Measurements from ENCODE around the gene NR4A1. TPM values are rescaled to one million over a fixed set of nuclear protein-coding genes. Genes with fewer than 3 reads are reported as not detected.

The NR4A1 gene
- total and polyA plus RNA-seq, 9 of the 15 experiments (the other 6 are each of a cell fraction or from before 2014, with no cell fraction given): 0.07 to 4.7 (median 1.9) TPM; not detected in 1

DNA sequence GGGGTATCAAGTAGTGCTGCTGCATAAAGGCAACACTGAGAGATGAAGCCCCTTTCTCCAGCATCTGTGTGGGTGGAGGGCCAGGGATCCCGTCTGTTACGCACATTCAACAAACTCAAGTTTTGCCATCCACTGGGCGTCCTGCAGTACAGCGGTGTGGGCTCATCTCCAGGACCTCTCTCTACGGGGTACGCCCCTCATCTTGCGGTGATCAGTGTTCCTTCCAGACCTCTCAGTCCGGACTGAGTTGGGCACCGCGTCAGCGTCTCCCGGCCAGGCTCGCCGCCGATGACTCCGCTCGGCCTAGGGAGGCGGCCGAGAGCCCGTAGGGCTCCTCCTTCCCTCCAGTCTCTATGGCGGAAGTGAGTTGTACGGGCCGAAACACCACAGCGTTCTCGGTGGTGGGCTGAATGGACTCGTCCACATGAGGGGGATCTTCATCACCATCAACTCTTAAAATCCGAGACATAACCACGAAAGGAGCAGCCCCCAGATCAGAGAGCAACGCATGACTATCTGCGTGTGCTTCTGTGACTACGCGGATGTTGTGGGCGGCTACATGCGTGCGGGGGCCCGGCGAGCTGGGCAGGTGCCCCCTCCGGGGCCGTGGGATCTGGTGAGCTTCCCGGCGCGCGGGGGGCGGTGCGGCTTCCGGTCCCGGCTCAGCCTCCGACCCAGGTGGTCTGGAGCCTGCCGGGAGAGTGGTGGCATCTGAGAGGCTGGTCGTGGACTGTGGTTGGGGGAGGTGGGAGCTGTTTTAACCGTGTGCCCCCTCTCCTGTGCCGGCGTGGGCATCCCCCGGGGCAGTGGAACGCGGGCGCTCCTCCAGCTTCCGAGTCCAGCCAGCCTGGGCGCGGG lies 18.3 kb downstream of the NR4A1 start, which contains the start of gene ATG101 (continued):
- TF ChIP-seq, protein P1, sequence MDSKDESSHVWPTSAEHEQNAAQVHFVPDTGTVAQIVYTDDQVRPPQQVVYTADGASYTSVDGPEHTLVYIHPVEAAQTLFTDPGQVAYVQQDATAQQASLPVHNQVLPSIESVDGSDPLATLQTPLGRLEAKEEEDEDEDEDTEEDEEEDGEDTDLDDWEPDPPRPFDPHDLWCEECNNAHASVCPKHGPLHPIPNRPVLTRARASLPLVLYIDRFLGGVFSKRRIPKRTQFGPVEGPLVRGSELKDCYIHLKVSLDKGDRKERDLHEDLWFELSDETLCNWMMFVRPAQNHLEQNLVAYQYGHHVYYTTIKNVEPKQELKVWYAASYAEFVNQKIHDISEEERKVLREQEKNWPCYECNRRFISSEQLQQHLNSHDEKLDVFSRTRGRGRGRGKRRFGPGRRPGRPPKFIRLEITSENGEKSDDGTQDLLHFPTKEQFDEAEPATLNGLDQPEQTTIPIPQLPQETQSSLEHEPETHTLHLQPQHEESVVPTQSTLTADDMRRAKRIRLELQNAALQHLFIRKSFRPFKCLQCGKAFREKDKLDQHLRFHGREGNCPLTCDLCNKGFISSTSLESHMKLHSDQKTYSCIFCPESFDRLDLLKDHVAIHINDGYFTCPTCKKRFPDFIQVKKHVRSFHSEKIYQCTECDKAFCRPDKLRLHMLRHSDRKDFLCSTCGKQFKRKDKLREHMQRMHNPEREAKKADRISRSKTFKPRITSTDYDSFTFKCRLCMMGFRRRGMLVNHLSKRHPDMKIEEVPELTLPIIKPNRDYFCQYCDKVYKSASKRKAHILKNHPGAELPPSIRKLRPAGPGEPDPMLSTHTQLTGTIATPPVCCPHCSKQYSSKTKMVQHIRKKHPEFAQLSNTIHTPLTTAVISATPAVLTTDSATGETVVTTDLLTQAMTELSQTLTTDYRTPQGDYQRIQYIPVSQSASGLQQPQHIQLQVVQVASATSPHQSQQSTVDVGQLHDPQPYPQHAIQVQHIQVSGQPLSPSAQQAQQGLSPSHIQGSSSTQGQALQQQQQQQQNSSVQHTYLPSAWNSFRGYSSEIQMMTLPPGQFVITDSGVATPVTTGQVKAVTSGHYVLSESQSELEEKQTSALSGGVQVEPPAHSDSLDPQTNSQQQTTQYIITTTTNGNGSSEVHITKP (IDR thresholded peaks at IDR 0.05; ENCODE audit: partially characterized antibody): peak; percentile 100
- TF ChIP-seq, protein P2, sequence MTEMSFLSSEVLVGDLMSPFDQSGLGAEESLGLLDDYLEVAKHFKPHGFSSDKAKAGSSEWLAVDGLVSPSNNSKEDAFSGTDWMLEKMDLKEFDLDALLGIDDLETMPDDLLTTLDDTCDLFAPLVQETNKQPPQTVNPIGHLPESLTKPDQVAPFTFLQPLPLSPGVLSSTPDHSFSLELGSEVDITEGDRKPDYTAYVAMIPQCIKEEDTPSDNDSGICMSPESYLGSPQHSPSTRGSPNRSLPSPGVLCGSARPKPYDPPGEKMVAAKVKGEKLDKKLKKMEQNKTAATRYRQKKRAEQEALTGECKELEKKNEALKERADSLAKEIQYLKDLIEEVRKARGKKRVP (CRISPR knock-in tag; IDR thresholded peaks at IDR 0.05): peak; percentile 49; the same call in 1 of the 2 replicates
- peak; percentile 100 for TF ChIP-seq ATF7 (IDR thresholded peaks at IDR 0.05)
- TF ChIP-seq CBFB (CRISPR knock-in tag; IDR thresholded peaks at IDR 0.05): peak; percentile 44
- peak; percentile 59 for TF ChIP-seq ETS2 (tag; IDR thresholded peaks at IDR 0.05; ENCODE audit: borderline replicate concordance, poor library complexity, severe bottlenecking)
- TF ChIP-seq HDAC1 (IDR thresholded peaks at IDR 0.05): peak in 1 of 2 experiments; percentile 98; a peak in 2 of 4 replicates
- no peak; the same call in 1 of the 2 replicates for TF ChIP-seq TGIF2 (CRISPR knock-in tag; IDR thresholded peaks at IDR 0.05)
- no peak for TF ChIP-seq ZNF76 (CRISPR knock-in tag; IDR thresholded peaks at IDR 0.05; ENCODE audit: borderline replicate concordance)
- TF ChIP-seq, protein P3, sequence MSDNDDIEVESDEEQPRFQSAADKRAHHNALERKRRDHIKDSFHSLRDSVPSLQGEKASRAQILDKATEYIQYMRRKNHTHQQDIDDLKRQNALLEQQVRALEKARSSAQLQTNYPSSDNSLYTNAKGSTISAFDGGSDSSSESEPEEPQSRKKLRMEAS (CRISPR knock-in tag; IDR thresholded peaks at IDR 0.05): 0 out of 2 replicates have a peak, but pooled peaks have one; percentile 13
- TF ChIP-seq CXXC5 (CRISPR knock-in tag; IDR thresholded peaks at IDR 0.05): peak; percentile 92
- TF ChIP-seq, protein P4, sequence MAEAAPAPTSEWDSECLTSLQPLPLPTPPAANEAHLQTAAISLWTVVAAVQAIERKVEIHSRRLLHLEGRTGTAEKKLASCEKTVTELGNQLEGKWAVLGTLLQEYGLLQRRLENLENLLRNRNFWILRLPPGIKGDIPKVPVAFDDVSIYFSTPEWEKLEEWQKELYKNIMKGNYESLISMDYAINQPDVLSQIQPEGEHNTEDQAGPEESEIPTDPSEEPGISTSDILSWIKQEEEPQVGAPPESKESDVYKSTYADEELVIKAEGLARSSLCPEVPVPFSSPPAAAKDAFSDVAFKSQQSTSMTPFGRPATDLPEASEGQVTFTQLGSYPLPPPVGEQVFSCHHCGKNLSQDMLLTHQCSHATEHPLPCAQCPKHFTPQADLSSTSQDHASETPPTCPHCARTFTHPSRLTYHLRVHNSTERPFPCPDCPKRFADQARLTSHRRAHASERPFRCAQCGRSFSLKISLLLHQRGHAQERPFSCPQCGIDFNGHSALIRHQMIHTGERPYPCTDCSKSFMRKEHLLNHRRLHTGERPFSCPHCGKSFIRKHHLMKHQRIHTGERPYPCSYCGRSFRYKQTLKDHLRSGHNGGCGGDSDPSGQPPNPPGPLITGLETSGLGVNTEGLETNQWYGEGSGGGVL (CRISPR knock-in tag; IDR thresholded peaks at IDR 0.05): no peak
- TF ChIP-seq PHF21A (IDR thresholded peaks at IDR 0.05; ENCODE audit: borderline replicate concordance, low read depth): 0 out of 2 replicates have a peak, but pooled peaks have one; percentile 16
- TF ChIP-seq, protein P5, sequence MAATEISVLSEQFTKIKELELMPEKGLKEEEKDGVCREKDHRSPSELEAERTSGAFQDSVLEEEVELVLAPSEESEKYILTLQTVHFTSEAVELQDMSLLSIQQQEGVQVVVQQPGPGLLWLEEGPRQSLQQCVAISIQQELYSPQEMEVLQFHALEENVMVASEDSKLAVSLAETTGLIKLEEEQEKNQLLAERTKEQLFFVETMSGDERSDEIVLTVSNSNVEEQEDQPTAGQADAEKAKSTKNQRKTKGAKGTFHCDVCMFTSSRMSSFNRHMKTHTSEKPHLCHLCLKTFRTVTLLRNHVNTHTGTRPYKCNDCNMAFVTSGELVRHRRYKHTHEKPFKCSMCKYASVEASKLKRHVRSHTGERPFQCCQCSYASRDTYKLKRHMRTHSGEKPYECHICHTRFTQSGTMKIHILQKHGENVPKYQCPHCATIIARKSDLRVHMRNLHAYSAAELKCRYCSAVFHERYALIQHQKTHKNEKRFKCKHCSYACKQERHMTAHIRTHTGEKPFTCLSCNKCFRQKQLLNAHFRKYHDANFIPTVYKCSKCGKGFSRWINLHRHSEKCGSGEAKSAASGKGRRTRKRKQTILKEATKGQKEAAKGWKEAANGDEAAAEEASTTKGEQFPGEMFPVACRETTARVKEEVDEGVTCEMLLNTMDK (IDR thresholded peaks at IDR 0.05; ENCODE audit: borderline replicate concordance, insufficient read depth, low read depth, low read length, poor library complexity, severe bottlenecking): peak; percentile 82
- no peak for TF ChIP-seq SMARCE1 (IDR thresholded peaks at IDR 0.05)
- no peak for TF ChIP-seq HDGF (IDR thresholded peaks at IDR 0.05)
- TF ChIP-seq DACH1 (IDR thresholded peaks at IDR 0.05; ENCODE audit: partially characterized antibody): peak; percentile 23
- peak; percentile 57 for TF ChIP-seq ESRRA (IDR thresholded peaks at IDR 0.05; ENCODE audit: borderline replicate concordance, low read depth)
- no peak for TF ChIP-seq PURB (CRISPR knock-in tag; IDR thresholded peaks at IDR 0.05; ENCODE audit: low read depth)

Measured in K562 (cell line).